Small intestine (tissue), 7 donors: ENCODE measurements around the gene PANX2. TPM values are rescaled to one million over a fixed set of nuclear protein-coding genes. Genes with fewer than 3 reads are reported as not detected.

ENCODE experiments used
- DNase-seq, 2 donors: peaks; one replicate each; pipeline versions ENCODE4 v3.0.0 to v3.0.0-alpha.2; 2013
- FAIRE-seq: peaks from 2 replicates; lab custom pipeline; 2012; peaks lifted over from hg19 to GRCh38; lab: Jason Lieb, UNC
- H3K27ac ChIP-seq, 3 donors: one replicate each; pipeline ENCODE4 v1.5.1; 2013; ENCODE audit warnings: low read length in 2 of 3, mild to moderate bottlenecking in 2 of 3, control low read depth in 1 of 3, inconsistent platforms in 1 of 3, low read depth in 1 of 3, moderate library complexity in 1 of 3
- H3K27me3 ChIP-seq, 3 donors: one replicate each; pipeline ENCODE4 v1.6.1; 2013; ENCODE audit warnings: low read length in 3 of 3, inconsistent platforms in 1 of 3; ENCODE audit not compliant: control insufficient read depth in 3 of 3, insufficient read depth in 3 of 3
- H3K36me3 ChIP-seq, 3 donors: one replicate each; pipeline ENCODE4 v1.6.1; 2013; ENCODE audit warnings: low read length in 3 of 3, inconsistent platforms in 1 of 3, low read depth in 1 of 3, mild to moderate bottlenecking in 1 of 3, moderate library complexity in 1 of 3; ENCODE audit not compliant: control insufficient read depth in 3 of 3, insufficient read depth in 2 of 3
- H3K4me1 ChIP-seq, 3 donors: one replicate each; pipeline ENCODE4 v1.6.1; 2013; ENCODE audit warnings: low read length in 2 of 3, inconsistent platforms in 1 of 3, low read depth in 1 of 3, mild to moderate bottlenecking in 1 of 3, moderate library complexity in 1 of 3; ENCODE audit not compliant: control insufficient read depth in 3 of 3, insufficient read depth in 2 of 3
- H3K4me3 ChIP-seq, 3 donors: one replicate each; pipeline ENCODE4 v1.5.1; 2013; ENCODE audit warnings: low read length in 3 of 3, control low read depth in 1 of 3, inconsistent platforms in 1 of 3, low read depth in 1 of 3, mild to moderate bottlenecking in 1 of 3, moderate library complexity in 1 of 3
- H3K9me3 ChIP-seq, 2 donors: one replicate each; pipeline ENCODE4 v1.6.1; 2013; ENCODE audit warnings: low read depth in 1 of 2, low read length in 1 of 2; ENCODE audit not compliant: control insufficient read depth in 2 of 2, insufficient read depth in 1 of 2
- WGBS, 3 donors: extraction: QIAGEN DNeasy Blood & Tissue Kit; methylation state at CpG; one replicate each; pipeline ENCODE4 v1.1.7; 2013; 5-methylcytosine and 5-hydroxymethylcytosine counted together
- polyA plus RNA-seq, 4 donors: library from polyadenylated mRNA; stranded (reverse) in 3 of 4; unstranded in 1 of 4; fragments of 200-250 nt in 3 of 4; fragments of 120-200 nt in 1 of 4; gene quantifications; one replicate each; pipeline versions ENCODE4 v1.2.1 to v1.2.3, GENCODE V29; 2013
- donor health status: healthy with polysubstance abuse.
- donor health status: control.
- donor health status: control.
- donor health status: Bipolar disorder and iron deficiency.
- donor health status: healthy.

Gene PANX2
- polyA plus RNA-seq, 4 donors, result 0.12 to 0.36 TPM; not detected in 2

DNA sequence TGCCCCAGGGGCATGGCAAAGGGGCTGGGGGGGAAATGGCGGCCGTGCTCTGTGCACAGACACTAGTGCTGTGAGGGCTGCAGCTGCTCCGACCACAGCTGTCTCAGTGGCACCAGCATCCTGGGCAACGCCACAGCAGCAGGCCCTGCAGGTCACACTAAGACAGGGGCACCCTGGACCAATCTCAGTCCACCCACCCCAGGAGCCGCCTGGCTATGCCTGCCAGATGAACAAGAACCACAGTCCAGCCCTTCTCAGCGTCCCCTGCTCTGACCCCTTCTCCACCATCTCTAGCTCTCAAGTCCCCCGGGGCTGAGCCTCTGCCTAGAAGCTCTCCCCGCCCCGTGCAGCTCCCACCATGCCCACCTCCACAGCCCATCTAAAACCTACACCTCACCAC is 57.8 kb downstream of the PANX2 start:
- peaks cover 12 to 84% (median 18%) of the 10 kb centered on the region in 3 donors for H3K36me3 ChIP-seq
- peaks cover 0 to 7% (median 0%) of the 10 kb centered on the region in 3 donors for H3K4me1 ChIP-seq
- 96 to 98% (median 98%) methylated on average over 9 of the region's 9 CpGs for WGBS, 3 donors
- no peak overlapping the region for H3K4me3 ChIP-seq
- no peaks in the 10 kb centered on the region for H3K9me3 ChIP-seq
- DNase-seq (no peak), FAIRE-seq (no peak)
- H3K27me3 ChIP-seq, result no peaks in the 10 kb centered on the region
- H3K27ac ChIP-seq, result no peak overlapping the region

DNA sequence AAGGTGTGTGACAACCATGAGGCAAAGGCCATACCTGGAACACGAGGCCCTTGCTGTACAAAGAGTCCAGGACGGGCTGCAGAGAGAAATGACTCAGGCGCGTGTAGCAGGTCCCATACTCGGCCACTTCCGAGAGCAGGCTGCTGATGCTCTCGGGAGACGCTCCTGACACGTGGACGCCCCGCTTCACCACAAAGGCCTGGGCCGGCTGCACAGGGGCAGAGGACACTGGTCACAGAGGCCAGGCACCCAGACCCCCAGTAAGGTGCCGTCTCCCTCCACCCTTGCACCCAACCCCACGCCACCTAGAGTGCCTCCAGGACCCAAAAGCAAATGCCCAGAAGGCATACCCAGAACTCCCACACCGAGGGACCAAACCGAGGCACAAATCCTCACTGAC is 58.8 kb downstream of the PANX2 start:
- no peaks in the 10 kb centered on the region for H3K27me3 ChIP-seq
- FAIRE-seq (no peak), DNase-seq (no peak)
- H3K4me1 ChIP-seq, result peaks cover 0 to 7% (median 0%) of the 10 kb centered on the region in 3 donors
- H3K27ac ChIP-seq, result no peak overlapping the region
- H3K9me3 ChIP-seq, result no peaks in the 10 kb centered on the region
- peaks cover 7 to 83% (median 14%) of the 10 kb centered on the region in 3 donors for H3K36me3 ChIP-seq
- no peak overlapping the region for H3K4me3 ChIP-seq
- 96 to 97% (median 96%) methylated on average over 15 to 16 of the region's 16 CpGs for WGBS, 3 donors

Other genes starting within 250 kb of the PANX2 start
- 10 to 100 TPM; 35.7 to 72.2 (median 45.9) TPM for gene PIM3, start 210.0 kb upstream of the PANX2 start, polyA plus RNA-seq
- gene IL17REL, start 158.0 kb upstream of the PANX2 start, polyA plus RNA-seq, result under 1 TPM in 3 of 4 donors, not detected in 1; 0.27 to 0.65 (median 0.49) TPM
- not detected for gene TTLL8, start 112.4 kb upstream of the PANX2 start, polyA plus RNA-seq
- under 1 TPM in 2 of 4 donors, not detected in 2; 0.03 to 0.32 TPM for gene MLC1, start 85.3 kb upstream of the PANX2 start, polyA plus RNA-seq
- 1 to 10 TPM in 1 of 4 donors, under 1 TPM in 1, not detected in 2; 0.19 to 2.1 TPM for gene MOV10L1, start 80.7 kb upstream of the PANX2 start, polyA plus RNA-seq
- 10 to 100 TPM; 43.3 to 84.6 (median 66.9) TPM for gene TRABD, start 15.2 kb downstream of the PANX2 start, polyA plus RNA-seq
- gene SELENOO, start 30.3 kb downstream of the PANX2 start, polyA plus RNA-seq, result 10 to 100 TPM; 23.6 to 94.6 (median 66.5) TPM
- gene TUBGCP6, start 74.3 kb downstream of the PANX2 start, polyA plus RNA-seq, result 10 to 100 TPM; 23.0 to 55.5 (median 39.7) TPM
- gene HDAC10, start 80.5 kb downstream of the PANX2 start, polyA plus RNA-seq, result 10 to 100 TPM; 15.9 to 53.1 (median 27.5) TPM
- gene MAPK12, start 91.0 kb downstream of the PANX2 start, polyA plus RNA-seq, result 1 to 10 TPM in 3 of 4 donors, under 1 TPM in 1; 0.45 to 7.1 (median 3.6) TPM
- gene MAPK11, start 99.6 kb downstream of the PANX2 start, polyA plus RNA-seq, result 1 to 10 TPM in 3 of 4 donors, not detected in 1; 2.2 to 7.9 (median 2.4) TPM
- 100 to 1,000 TPM in 2 of 4 donors, 10 to 100 TPM in 2; 70.3 to 179 (median 95.2) TPM for gene PLXNB2, start 136.9 kb downstream of the PANX2 start, polyA plus RNA-seq
- gene DENND6B, start 156.3 kb downstream of the PANX2 start, polyA plus RNA-seq, result 1 to 10 TPM; 1.9 to 4.5 (median 2.5) TPM
- gene PPP6R2, start 172.6 kb downstream of the PANX2 start, polyA plus RNA-seq, result 10 to 100 TPM; 28.6 to 41.2 (median 38.8) TPM